Uterus (tissue), 4 donors: Measurements from ENCODE around the gene RSRC1. TPM values are rescaled to one million over a fixed set of nuclear protein-coding genes. Genes with fewer than 3 reads are reported as not detected.

Experiments
- DNase-seq, 2 donors: peaks; one replicate each; pipeline ENCODE4 v3.0.0-alpha.2; 2019 to 2020
- H3K27ac ChIP-seq, 2 donors: fragments of 200-600 bp; sonication (generic); 1 replicate in 1 of 2; 2 replicates in 1 of 2; pipeline ENCODE4 v1.5.1; 2016 to 2018
- H3K27me3 ChIP-seq, 2 donors: fragments of 200-600 bp; sonication (generic); one replicate each; pipeline ENCODE4 v1.5.1; 2018 to 2019; ENCODE audit warnings: control low read depth in 1 of 2
- H3K36me3 ChIP-seq, 2 donors: fragments of 200-600 bp; sonication (generic); one replicate each; pipeline ENCODE4 v1.5.1; 2019; ENCODE audit warnings: control low read depth in 1 of 2
- H3K4me1 ChIP-seq, 2 donors: fragments of 200-600 bp; sonication (generic); one replicate each; pipeline ENCODE4 v1.5.1; 2018 to 2019; ENCODE audit warnings: control low read depth in 1 of 2
- H3K4me3 ChIP-seq, 2 donors: fragments of 200-600 bp; sonication (generic); 1 replicate in 1 of 2; 2 replicates in 1 of 2; pipeline ENCODE4 v1.5.1; 2018 to 2019; ENCODE audit warnings: mild to moderate bottlenecking in 1 of 2
- H3K9me3 ChIP-seq, 2 donors: fragments of 200-600 bp; sonication (generic); one replicate each; pipeline ENCODE4 v1.5.1; 2019; ENCODE audit warnings: control low read depth in 1 of 2
- POLR2A ChIP-seq, 2 donors: fragments of 450-650 bp; IDR thresholded peaks; one replicate each; pipeline ENCODE4 v1.6.1; 2016; ENCODE audit warnings: antibody characterized with exemption in 2 of 2, mild to moderate bottlenecking in 1 of 2, moderate library complexity in 1 of 2
- intact Hi-C: fragments of 100-400 bp; cut with DNase I; formaldehyde crosslinking; loops from one replicate; pipeline ENCODE4 v1.15.1; 2023; ENCODE audit warnings: low total_unique reads
- total RNA-seq, 4 donors: library from RNA; depleted of rRNA in 3 of 4; stranded (reverse); fragments of >200 nt in 3 of 4; gene quantifications; one replicate each; pipeline versions ENCODE4 v1.1.0 to v1.2.4, GENCODE V29; 2014 to 2023
- TF ChIP-seq, protein P1 (sequence below), 4 experiments: fragments of 200-600 bp in 2 of 4; fragments of 450-650 bp in 2 of 4; sonication (generic) in 2 of 4; IDR thresholded peaks; one replicate each; pipeline ENCODE4 v1.5.1; 2016 to 2019; ENCODE audit warnings: antibody characterized with exemption in 4 of 4, mild to moderate bottlenecking in 2 of 4, moderate library complexity in 1 of 4
- donor health status: DM: yes; HTN: yes; CAD: no.

Gene RSRC1
- total RNA-seq, 4 donors from 2014 or later: 24.1 to 128 (median 60.6) TPM

DNA sequence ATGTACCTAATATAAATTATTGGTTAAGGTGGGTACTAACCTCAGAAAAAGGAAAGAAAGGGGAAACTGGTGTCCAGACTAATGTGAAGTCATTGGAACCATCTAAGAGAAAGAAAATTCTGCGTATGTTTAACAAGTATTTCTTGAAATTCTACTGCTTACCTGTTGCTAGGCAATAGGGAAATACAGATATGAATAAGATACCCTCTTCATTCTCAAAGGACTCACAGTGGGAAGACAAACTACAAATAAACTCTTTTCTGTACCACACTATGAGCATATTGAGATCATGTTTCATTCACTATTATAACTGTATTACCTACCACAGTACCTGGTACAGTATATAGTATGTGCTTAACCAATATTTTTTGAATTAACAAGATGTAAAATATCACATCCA lies 320.6 kb downstream of the RSRC1 start:
- H3K36me3 ChIP-seq: no peaks in the 10 kb centered on the region
- no peaks in the 10 kb centered on the region for H3K4me1 ChIP-seq

DNA sequence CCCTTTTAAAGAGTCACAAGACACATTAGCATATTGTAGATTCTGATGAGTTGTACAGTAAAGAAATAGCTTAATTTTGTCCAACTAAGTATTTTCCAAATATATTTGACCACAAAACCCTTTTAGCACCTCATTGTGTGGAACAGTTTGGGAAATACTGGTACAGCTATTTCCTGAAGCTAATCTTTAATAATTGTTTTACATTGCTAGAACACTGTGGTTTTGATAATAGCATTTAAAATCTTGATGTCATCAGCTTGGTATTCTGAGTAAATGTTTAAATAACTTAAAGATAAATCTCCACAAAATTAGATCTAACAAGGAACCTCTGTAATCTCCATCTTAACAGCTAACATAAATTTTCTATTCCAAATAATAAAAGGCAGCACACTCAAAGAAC lies 321.1 kb downstream of the RSRC1 start:
- no peak for TF ChIP-seq POLR2A (IDR thresholded peaks at IDR 0.05)
- TF ChIP-seq, protein P1, sequence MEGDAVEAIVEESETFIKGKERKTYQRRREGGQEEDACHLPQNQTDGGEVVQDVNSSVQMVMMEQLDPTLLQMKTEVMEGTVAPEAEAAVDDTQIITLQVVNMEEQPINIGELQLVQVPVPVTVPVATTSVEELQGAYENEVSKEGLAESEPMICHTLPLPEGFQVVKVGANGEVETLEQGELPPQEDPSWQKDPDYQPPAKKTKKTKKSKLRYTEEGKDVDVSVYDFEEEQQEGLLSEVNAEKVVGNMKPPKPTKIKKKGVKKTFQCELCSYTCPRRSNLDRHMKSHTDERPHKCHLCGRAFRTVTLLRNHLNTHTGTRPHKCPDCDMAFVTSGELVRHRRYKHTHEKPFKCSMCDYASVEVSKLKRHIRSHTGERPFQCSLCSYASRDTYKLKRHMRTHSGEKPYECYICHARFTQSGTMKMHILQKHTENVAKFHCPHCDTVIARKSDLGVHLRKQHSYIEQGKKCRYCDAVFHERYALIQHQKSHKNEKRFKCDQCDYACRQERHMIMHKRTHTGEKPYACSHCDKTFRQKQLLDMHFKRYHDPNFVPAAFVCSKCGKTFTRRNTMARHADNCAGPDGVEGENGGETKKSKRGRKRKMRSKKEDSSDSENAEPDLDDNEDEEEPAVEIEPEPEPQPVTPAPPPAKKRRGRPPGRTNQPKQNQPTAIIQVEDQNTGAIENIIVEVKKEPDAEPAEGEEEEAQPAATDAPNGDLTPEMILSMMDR (IDR thresholded peaks at IDR 0.05): no peak
- Histone ChIP-seq H3K36me3 (no peaks in the 10 kb centered on the region), H3K9me3 (no peaks in the 10 kb centered on the region), H3K4me1 (no peaks in the 10 kb centered on the region), H3K27me3 (no peaks in the 10 kb centered on the region), H3K4me3 (no peak overlapping the region), H3K27ac (no peak overlapping the region)
- no peak for DNase-seq
- intact Hi-C loops: no loop called here

More for the DNA sequence above, 320.6 kb downstream of the RSRC1 start:
- Histone ChIP-seq H3K27ac (no peak overlapping the region), H3K9me3 (no peaks in the 10 kb centered on the region), H3K27me3 (no peaks in the 10 kb centered on the region), H3K4me3 (no peak overlapping the region)
- TF ChIP-seq, protein P1 (IDR thresholded peaks at IDR 0.05): no peak
- no peak for TF ChIP-seq POLR2A (IDR thresholded peaks at IDR 0.05)
- intact Hi-C loops: no loop called here
- no peak for DNase-seq

DNA sequence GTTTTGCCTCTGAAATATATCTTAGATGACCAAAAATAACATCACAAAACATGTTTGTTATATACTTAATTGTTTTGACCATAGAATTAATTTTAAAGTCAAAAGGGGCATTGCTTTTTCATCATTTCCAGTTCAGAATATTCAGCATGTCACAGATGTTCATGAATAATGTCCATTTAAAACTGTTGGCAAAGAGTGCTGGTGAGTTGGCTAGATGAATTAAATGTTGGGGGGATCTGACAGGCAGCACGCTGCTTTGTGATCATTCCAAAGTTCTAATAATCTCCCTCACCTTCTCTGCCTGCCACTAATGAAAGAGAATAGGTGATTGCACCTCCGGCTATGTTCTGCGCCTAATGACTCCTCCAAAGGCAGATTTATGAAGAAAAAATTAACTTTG lies 321.9 kb downstream of the RSRC1 start:
- Histone ChIP-seq H3K27ac (no peak overlapping the region), H3K9me3 (no peaks in the 10 kb centered on the region), H3K36me3 (no peaks in the 10 kb centered on the region), H3K4me1 (no peaks in the 10 kb centered on the region), H3K27me3 (no peaks in the 10 kb centered on the region), H3K4me3 (no peak overlapping the region)
- intact Hi-C loops: no loop called here
- TF ChIP-seq, protein P1 (IDR thresholded peaks at IDR 0.05): no peak
- TF ChIP-seq POLR2A (IDR thresholded peaks at IDR 0.05): no peak
- DNase-seq: no peak

DNA sequence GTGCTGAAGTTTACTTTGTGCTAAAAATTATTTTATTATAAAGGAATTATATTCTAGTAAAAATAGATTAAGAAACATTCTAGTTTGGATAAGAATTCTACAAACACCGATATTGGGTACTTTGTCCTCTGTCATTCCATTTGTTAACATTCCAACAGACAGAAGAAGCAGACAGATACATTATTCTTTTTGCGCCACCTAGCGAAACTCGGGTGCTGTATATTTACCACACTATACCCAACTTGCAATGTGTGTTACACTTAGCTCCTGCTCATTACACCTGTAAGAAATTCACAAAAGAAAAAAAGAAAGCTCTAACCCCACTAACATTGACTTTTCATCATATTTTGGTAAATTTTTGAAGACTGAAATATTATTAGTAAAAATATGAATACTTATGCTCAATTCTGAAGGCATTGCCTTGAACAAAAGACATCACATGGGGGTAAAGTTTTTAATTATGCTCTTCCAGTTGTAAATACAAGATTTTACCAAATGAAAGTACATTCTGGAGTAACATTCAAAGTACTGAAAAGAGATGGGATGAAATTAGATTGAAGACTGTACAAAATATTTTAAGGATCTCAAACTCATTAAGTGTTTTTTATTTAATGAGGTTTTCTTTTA lies 324.6 kb downstream of the RSRC1 start:
- intact Hi-C loops: no loop called here
- H3K9me3 ChIP-seq: no peaks in the 10 kb centered on the region
- peak; percentile 23 to 27 for DNase-seq
- no peak overlapping the region for H3K27ac ChIP-seq
- H3K27me3 ChIP-seq: no peaks in the 10 kb centered on the region
- no peak overlapping the region for H3K4me3 ChIP-seq
- TF ChIP-seq POLR2A (IDR thresholded peaks at IDR 0.05): no peak
- TF ChIP-seq, protein P1 (IDR thresholded peaks at IDR 0.05): peak; percentile 54 to 66 (median 60)
- H3K4me1 ChIP-seq: no peaks in the 10 kb centered on the region
- no peaks in the 10 kb centered on the region for H3K36me3 ChIP-seq

DNA sequence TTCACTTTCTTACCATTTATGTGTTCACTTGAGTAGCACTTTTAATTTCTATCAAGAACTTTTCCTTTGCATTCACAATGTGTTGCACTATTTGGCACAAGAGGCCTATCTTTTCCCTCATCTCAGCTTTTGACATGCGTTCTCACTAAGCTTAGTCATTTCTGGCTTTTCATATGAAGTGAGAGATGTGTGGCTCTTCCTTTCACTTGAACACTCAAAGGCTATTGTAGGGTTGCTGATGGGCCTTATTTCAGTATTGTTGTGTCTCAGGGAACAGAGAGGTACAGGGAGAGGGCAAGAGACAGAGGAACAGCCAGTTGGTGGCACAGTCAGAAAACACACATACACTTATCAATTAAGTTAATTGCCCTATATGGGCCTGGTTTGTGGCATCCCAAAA lies 333.7 kb downstream of the RSRC1 start:
- H3K4me3 ChIP-seq: no peak overlapping the region

More for the DNA sequence above, 333.7 kb downstream of the RSRC1 start:
- intact Hi-C loops: no loop called here
- TF ChIP-seq, protein P1 (IDR thresholded peaks at IDR 0.05): no peak
- no peak for TF ChIP-seq POLR2A (IDR thresholded peaks at IDR 0.05)
- Histone ChIP-seq H3K27ac (no peak overlapping the region), H3K27me3 (no peaks in the 10 kb centered on the region), H3K4me1 (no peaks in the 10 kb centered on the region), H3K36me3 (no peaks in the 10 kb centered on the region), H3K9me3 (no peaks in the 10 kb centered on the region)
- no peak for DNase-seq
